Kidney (tissue), 14 donors: ENCODE data around the gene BET1L. TPM values are rescaled to one million over a fixed set of nuclear protein-coding genes. Genes with fewer than 3 reads are reported as not detected.

Experiments
- DNase-seq, 5 donors: peaks; one replicate each; pipeline ENCODE4 v3.0.0-alpha.2; 2013 to 2020
- FAIRE-seq: peaks from 2 replicates; lab custom pipeline; 2012; peaks lifted over from hg19 to GRCh38; lab: Jason Lieb, UNC
- H3K27ac ChIP-seq, 2 donors: one replicate each; pipeline ENCODE4 v1.7.0; 2013; ENCODE audit warnings: low read depth in 2 of 2, low read length in 2 of 2, inconsistent platforms in 1 of 2
- H3K27me3 ChIP-seq: one replicate; pipeline ENCODE4 v1.7.1; 2013; ENCODE audit warnings: low read length, inconsistent platforms; ENCODE audit not compliant: control insufficient read depth, insufficient read depth
- H3K36me3 ChIP-seq, 3 donors: one replicate each; pipeline versions ENCODE4 v1.7.0 to v1.7.1; 2013; ENCODE audit warnings: low read length in 3 of 3, control low read depth in 1 of 3, inconsistent platforms in 1 of 3; ENCODE audit not compliant: insufficient read depth in 3 of 3, control insufficient read depth in 2 of 3
- H3K4me1 ChIP-seq, 3 donors: one replicate each; pipeline versions ENCODE4 v1.7.0 to v1.7.1; 2013; ENCODE audit warnings: low read length in 3 of 3, inconsistent platforms in 1 of 3, low read depth in 1 of 3; ENCODE audit not compliant: control insufficient read depth in 2 of 3, insufficient read depth in 2 of 3
- H3K4me3 ChIP-seq, 3 donors: one replicate each; pipeline versions ENCODE4 v1.7.0 to v1.8.1; 2013; ENCODE audit warnings: low read length in 3 of 3, control low read depth in 1 of 3, inconsistent platforms in 1 of 3
- H3K9ac ChIP-seq, 3 donors: one replicate each; pipeline versions ENCODE4 v1.7.0 to v1.7.1; 2013; ENCODE audit warnings: low read length in 3 of 3, control low read depth in 1 of 3, inconsistent platforms in 1 of 3
- H3K9me3 ChIP-seq, 3 donors: one replicate each; pipeline versions ENCODE4 v1.7.0 to v1.7.1; 2013; ENCODE audit warnings: low read length in 3 of 3, control low read depth in 1 of 3, inconsistent platforms in 1 of 3; ENCODE audit not compliant: control insufficient read depth in 2 of 3, insufficient read depth in 1 of 3
- intact Hi-C: fragments of 100-400 bp; cut with DNase I; formaldehyde crosslinking; loops from one replicate; pipeline ENCODE4 v1.11.1; 2022
- polyA plus RNA-seq: library from polyadenylated mRNA; stranded (reverse); fragments of 350-450 nt; fragmentation: Illumina TruSeq; extraction: RNeasy Lipid Tissue Mini Kit (QIAGEN cat#74804); gene quantifications from one replicate; pipeline ENCODE4 v1.2.3, GENCODE V29; 2014; ENCODE audit warnings: low read depth, low replicate concordance; ENCODE audit not compliant: insufficient read depth
- total RNA-seq: library from RNA; stranded (reverse); fragmentation: NEBNext Ultra II Directional; extraction: Animal tissue kit (Norgen Biotek cat#: 25700); gene quantifications from one replicate; pipeline ENCODE4 v1.2.1, GENCODE V29; 2021
- TF ChIP-seq, protein P1 (sequence below): IDR thresholded peaks from 3 replicates; pipeline ENCODE4 v1.5.1; 2012; ENCODE audit warnings: mild to moderate bottlenecking, moderate library complexity, borderline replicate concordance; ENCODE audit not compliant: insufficient read depth; ENCODE audit errors: extremely low read depth
- donor health status: control.
- donor health status: control.
- donor health status: control.
- donor health status: control.
- donor health status: control.
- donor health status: DM: yes; HTN: yes; CAD: no.
- donor health status: Normal renal cell carcinoma (clear cell type).

BET1L gene
- total and polyA plus RNA-seq, 2 donors from 2014 or later, result 43.9 to 56.5 TPM

DNA sequence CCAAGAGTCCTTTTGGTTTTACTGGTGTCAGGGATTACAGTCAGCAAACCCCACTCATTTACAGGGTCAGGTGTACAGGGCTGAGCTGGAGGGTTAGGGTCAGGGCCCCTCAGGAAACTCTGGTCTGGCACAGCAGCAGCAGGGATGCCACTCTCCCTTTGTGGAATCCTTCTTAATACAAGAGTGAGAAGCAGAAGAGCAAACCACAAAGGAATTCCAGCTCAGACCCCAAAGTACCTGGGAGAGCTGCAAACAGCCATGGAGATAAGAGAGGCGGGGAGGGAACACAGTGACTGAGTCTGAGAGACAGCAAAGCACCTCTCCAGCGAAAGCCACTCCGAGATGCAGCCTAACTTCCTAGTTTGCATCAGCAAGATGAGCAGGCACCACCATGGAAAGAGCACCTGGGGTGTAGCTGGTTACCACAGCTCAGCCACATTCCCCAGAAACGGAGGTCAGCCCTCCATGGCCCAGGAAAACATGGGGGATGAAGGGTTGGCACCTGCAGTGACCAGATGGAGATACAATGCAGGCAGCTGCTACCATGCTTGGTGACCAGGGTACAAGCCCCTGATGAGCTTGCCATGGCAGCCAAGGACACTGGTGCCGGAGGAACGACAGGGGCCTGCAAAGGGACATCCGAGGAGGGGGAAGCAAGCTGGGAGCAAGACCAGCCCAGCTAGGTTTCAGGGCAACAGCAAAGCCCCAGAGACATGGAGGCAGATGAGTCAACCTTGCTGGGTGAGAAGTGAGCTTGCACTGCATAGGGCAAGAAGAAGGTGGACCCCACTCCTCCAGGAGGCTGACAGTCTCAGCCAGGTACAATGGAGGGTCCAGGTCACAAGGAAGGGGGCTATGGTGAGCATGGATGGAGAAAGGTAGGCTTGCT lies 3.9 kb downstream of the BET1L start:
- Histone ChIP-seq H3K36me3 (peaks cover 0 to 24% (median 21%) of the 10 kb centered on the region in 3 donors), H3K4me1 (peaks cover 0 to 19% (median 11%) of the 10 kb centered on the region in 3 donors), H3K9me3 (no peaks in the 10 kb centered on the region), H3K27ac (no peak overlapping the region), H3K9ac (no peak overlapping the region), H3K4me3 (no peak overlapping the region), H3K27me3 (no peaks in the 10 kb centered on the region)
- intact Hi-C loops, result no loop called here
- DNase-seq, result peak in 1 of 5 donors; percentile 51
- TF ChIP-seq, protein P1, sequence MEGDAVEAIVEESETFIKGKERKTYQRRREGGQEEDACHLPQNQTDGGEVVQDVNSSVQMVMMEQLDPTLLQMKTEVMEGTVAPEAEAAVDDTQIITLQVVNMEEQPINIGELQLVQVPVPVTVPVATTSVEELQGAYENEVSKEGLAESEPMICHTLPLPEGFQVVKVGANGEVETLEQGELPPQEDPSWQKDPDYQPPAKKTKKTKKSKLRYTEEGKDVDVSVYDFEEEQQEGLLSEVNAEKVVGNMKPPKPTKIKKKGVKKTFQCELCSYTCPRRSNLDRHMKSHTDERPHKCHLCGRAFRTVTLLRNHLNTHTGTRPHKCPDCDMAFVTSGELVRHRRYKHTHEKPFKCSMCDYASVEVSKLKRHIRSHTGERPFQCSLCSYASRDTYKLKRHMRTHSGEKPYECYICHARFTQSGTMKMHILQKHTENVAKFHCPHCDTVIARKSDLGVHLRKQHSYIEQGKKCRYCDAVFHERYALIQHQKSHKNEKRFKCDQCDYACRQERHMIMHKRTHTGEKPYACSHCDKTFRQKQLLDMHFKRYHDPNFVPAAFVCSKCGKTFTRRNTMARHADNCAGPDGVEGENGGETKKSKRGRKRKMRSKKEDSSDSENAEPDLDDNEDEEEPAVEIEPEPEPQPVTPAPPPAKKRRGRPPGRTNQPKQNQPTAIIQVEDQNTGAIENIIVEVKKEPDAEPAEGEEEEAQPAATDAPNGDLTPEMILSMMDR, result no peak
- FAIRE-seq, result no peak

DNA sequence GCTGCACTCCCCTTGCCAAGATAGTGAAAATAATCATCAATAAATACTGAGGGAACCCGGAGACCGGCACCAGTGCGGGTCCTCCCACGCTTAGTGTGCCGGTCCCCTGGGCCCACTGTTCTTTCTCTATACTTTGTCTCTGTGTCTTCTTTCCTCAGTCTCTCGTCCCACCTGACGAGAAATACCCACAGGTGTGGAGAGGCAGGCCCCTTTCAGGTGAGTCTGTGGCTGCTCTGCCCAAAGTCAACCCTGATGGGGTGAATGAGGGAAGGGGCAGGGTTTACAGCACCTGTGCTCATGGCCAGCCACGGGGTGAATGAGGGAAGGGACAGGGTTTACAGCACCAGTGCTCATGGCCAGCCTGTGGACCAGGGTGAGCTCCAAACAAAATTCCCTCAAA lies 4.7 kb downstream of the BET1L start:
- no peak for FAIRE-seq
- DNase-seq, result peak in 1 of 5 donors; percentile 51
- TF ChIP-seq, protein P1, result no peak
- Histone ChIP-seq H3K27ac (no peak overlapping the region), H3K36me3 (peaks cover 0 to 24% (median 21%) of the 10 kb centered on the region in 3 donors), H3K4me1 (peaks cover 0 to 19% (median 11%) of the 10 kb centered on the region in 3 donors), H3K27me3 (no peaks in the 10 kb centered on the region), H3K9ac (no peak overlapping the region), H3K4me3 (no peak overlapping the region), H3K9me3 (no peaks in the 10 kb centered on the region)
- intact Hi-C loops, result no loop called here

DNA sequence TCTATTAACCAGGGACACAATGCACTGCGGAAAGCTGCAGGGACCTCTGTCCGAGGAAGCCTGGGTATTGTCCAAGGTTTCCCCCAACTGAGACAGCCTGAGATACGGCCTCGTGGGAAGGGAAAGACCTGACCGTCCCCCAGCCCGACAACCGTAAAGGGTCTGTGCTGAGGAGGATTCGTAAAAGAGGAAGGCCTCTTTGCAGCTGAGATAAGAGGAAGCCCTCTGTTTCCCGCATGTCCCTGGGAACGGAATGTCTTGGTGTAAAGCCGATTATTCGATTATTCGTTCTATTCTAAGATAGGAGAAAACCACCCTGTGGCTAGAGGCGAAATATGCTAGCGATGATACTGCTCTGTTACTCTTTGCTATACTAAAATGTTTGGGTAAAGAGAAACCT lies 5.2 kb downstream of the BET1L start:
- Histone ChIP-seq H3K4me1 (peaks cover 0 to 19% (median 11%) of the 10 kb centered on the region in 3 donors), H3K27me3 (no peaks in the 10 kb centered on the region), H3K9me3 (no peaks in the 10 kb centered on the region), H3K4me3 (no peak overlapping the region), H3K9ac (no peak overlapping the region), H3K36me3 (peaks cover 0 to 24% (median 21%) of the 10 kb centered on the region in 3 donors), H3K27ac (no peak overlapping the region)
- TF ChIP-seq, protein P1, result no peak
- FAIRE-seq (no peak), DNase-seq (peak in 2 of 5 donors; percentile 7 to 9)
- intact Hi-C loops, result no loop called here
